OCI-M1 (cell line): Measurements from ENCODE around the gene SYNGR3.
"Not testable (repeated sequence)": the region's sequence is repeated elsewhere in the genome, so short reads cannot be mapped to it uniquely, and the experiment has no call there.

Experiments used
- DNase-seq: peaks from one replicate; lab custom pipeline; 2025; lab: John Stamatoyannopoulos, UW

Gene SYNGR3

DNA sequence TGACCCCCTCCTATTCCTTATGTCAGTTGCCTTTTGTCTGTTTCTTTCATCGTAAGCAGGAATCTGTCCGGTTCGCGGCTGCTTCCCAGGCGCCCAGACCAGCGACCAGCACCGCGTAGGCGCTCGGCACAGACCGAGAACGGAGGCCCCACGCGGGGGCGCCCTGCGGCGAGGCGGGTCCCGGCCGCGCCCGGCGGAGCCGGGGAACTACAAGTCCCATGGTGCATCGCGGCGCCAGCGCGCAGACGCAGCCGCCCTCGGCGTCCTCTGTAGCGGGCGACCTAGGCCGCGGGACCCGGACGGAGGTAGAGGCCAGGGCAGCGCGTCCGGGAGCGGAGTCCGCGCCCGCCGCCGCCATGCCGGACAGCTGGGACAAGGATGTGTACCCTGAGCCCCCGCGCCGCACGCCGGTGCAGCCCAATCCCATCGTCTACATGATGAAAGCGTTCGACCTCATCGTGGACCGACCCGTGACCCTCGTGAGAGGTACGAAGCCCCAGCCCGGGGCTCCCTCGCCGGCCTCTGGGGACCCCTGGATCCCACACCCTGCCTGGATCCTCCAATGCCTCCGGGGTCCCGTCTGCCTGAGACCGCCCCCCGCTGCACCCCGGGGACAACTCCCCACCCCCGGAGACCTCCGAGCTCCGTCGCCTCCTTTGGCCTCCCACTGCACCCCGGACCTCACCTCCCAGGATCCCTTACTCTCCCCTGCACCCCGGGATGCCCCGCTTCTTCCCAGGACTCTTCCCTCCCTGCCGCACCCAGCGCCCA, 30.3 kb upstream of the SYNGR3 start, which contains the start of gene NDUFB10:
TSS of gene NDUFB10 (plus strand) at position 270 of the 771 bp plus-strand sequence. CDS start at position 357, 87 bp downstream.
- peak; percentile 94 for DNase-seq

DNA sequence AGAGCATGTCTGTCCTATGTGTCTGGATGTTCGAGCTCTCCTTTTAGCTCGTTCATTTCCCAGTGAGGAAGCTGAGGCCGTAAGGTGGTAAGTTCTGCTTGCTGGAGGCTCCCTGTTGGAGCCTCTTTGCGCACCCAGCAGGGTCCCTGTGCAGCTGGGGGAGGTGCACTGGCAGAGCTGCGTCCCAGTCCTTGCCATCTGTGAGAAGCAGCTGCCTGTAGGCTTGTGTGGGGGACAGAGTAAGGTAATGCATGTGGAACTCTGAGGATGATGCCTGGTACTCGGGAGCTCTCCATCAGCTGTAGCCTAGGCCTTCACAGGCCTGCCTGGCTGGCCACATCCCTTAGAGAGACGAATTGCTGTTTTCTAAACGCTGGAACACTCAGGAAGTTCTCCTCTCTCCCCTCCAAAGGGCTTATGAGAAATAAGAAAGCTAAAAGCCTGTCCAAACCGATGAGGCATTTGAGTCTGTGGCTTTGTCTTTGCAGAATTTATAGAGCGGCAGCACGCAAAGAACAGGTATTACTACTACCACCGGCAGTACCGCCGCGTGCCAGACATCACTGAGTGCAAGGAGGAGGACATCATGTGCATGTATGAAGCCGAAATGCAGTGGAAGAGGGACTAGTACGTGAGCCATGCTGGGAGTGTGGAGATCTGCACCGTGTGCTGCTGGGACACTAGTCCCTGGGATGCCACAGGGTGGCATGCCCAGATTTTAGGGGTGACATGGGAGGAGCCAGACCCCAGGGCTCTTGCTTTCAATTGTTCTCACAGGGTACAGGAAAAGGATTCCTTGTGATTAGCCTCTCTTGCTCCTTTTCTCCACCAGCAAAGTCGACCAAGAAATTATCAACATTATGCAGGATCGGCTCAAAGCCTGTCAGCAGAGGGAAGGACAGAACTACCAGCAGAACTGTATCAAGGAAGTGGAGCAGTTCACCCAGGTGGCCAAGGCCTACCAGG, 28.8 kb upstream of the SYNGR3 start:
- DNase-seq = peak; percentile 69

DNA sequence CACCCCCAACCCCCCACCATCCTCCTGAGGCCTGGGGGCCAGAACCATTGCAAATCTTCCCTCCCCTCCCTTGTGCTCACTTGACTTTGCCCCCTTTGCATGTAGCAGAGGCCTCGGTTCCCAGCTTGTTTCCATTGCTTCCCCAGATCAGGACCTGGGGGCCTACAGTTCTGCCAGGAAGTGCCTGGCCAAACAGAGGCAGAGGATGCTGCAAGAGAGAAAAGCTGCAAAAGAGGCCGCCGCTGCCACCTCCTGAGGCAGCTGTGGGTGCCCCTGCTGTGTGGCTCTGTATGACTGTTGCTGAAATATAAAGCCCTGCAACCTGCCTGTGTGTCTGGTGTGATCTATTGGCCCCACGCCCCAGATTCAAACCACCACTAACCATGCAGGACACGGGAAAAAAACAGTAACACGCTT, 28.1 kb upstream of the SYNGR3 start:
- no peak for DNase-seq

DNA sequence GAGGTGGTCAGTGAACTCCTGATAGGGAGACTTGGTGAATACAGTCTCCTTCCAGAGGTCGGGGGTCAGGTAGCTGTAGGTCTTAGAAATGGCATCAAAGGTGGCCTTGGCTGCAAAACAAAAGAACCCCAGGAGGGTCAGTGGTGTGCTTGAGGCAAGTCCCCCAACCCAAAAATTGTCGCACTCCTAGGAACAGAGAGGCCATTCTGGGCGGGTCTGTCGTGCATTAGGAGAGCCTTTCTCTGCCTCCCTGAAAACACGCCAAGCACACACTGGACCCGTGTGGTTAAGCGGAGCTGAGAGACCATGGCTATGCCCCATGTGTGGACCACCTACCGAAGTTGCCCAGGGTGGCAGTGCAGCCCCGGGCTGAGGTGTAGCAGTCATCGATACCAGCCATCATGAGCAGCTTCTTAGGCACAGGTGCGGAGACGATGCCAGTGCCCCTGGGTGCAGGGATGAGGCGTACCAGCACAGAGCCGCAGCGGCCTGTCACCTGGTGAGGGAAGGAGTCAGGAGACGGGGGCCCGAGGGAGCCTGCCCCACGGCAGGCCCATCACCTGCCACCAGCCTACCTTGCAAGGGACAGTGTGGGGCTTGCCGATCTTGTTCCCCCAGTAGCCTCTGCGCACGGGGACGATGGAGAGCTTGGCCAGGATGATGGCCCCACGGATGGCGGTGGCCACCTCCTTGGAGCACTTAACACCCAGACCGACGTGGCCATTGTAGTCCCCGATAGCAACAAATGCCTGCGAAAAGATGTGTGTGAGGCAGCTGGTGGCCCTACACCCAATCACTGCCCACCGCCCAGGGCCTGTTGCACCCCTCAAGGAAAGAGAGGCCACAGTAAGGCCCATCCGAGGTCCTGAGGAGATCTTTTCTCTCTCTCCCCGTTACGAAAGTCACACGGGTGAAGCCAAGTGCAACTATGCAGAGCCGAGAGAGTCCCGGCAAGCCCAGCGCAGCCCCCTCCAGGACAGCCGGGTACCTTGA, 27.3 kb upstream of the SYNGR3 start:
- not testable (repeated sequence) for DNase-seq

DNA sequence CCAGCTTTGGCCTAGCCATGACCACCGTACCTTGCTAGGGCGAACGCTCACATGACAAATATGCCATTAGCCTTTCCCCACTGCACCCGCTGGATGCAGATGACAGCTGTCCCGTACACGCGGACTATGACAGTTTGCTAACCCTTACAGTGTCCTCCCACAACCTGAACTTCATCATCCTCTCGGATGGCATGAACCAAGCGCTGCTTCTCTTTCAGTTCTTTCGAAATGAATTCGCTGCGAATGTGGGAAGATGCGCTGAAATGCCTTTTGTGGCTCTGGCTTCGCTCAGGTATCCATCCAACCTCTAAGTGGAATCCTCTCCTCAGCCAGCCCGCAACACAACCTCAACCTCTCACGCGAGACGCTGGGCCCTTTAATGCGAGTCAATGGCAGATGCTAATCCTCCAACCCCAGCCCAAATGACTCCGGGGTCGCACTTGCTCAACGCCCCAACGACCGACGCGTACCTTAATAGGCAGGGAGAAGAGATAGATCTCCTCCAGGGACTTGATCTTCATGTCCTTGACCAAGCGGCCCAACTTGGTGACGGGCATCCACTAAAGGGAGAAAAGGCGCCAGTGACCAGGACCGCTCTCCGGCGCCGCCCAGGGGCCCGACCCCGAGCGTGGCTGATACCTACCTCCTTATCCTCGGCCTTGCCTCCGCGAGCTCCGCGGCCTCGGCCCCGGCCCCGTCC, 25.8 kb upstream of the SYNGR3 start:
- peak; percentile 68 for DNase-seq

DNA sequence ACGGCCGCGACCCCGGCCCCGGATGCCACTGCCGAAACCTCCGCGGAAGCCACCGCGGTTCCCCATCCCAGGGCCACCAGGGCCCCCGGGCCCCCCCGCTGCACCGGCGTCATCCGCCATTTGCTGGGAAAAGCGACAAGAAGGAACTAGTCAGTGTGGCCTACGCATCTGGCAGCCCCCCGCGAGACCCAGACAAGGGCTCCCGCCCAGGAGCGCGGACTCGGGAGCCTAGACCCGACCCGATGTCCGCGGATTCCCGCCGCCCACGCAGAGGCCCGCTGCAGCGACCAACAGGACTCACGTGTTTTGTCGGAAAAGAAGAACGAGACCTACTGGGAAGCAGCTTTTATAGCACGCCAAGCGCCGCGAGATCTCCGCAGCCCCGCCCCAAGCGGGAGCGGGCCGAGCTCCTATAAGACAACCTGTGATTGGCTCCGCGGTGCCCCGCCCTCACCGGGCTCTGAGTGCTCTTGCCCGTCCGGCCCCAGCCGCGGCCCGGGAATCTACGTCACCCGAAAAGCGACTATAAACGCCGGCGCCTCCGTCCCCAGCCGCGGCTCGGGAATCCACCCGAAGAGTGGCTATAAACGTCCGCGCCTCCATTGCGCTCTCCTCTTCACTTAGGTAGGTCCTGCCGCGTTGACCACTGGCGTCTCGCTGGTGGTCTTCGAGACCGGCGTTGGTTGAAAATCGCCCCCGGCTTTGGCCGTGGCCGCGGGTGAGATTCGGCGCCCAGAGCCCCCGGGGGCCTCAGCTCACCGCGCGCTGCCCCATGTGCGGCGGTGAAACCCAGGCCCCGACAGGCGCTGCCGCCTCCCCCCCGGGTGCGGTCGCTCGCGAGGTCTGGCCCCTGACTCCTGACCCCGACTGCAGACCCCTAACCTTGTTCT, 25.0 kb upstream of the SYNGR3 start, which contains the start of gene RPS2:
TSS of gene RPS2 (minus strand) at position 321 of the 890 bp plus-strand sequence. CDS start at position 120, 201 bp downstream.
- DNase-seq = peak; percentile 98

DNA sequence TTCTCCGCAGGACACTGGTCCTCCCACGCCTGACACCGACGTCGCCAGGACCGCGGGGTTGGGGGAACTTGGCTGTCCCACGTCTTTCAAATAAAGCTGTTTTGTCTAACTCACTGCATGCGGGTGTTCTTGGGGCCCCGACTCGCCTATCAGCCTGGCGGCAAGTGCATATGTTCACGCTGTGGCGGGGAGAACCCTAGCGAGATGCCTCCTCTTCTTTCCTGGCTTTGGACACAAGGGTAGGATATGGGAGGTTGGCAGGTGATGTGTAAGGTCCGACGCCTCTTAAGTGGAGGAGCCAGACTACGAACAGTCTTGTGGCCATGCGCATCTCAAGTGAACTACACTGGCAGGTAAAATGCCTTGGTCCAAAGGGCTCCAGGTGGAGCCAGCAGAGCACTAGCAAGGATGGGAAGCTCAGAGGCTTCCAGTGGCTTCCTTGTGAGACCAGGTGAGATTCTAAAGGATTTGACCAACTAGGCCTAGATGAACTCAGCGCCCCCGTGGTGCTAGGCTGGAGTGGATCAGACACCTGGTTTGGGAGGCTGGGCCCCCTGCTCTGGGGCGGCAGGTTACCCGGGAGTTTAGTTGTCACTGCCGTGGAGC, 24.3 kb upstream of the SYNGR3 start:
- no peak for DNase-seq

DNA sequence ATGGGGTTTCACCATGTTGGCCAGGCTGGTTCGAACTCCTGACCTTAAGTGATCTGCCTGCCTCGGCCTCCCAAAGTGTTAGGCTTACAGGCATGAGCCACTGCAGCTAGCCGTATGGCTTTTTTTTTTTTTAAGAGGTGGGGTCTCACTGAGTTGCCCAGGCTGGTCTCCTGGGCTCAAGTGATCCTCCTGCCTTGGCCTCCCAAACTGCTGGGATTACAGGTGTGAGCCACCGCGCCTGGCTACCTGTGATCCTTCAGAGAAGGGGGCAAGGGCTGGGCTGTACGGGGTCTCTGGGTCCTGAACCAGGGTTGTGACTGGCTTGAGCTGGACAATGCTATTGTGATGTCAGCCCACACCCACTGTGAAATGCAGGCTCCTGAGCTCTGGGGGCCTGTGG, 23.3 kb upstream of the SYNGR3 start, which contains the start of gene RNF151:
TSS of gene RNF151 (plus strand) at position 397 of the 400 bp plus-strand sequence. CDS start 26 bp downstream, outside the sequence.
- DNase-seq = no peak

DNA sequence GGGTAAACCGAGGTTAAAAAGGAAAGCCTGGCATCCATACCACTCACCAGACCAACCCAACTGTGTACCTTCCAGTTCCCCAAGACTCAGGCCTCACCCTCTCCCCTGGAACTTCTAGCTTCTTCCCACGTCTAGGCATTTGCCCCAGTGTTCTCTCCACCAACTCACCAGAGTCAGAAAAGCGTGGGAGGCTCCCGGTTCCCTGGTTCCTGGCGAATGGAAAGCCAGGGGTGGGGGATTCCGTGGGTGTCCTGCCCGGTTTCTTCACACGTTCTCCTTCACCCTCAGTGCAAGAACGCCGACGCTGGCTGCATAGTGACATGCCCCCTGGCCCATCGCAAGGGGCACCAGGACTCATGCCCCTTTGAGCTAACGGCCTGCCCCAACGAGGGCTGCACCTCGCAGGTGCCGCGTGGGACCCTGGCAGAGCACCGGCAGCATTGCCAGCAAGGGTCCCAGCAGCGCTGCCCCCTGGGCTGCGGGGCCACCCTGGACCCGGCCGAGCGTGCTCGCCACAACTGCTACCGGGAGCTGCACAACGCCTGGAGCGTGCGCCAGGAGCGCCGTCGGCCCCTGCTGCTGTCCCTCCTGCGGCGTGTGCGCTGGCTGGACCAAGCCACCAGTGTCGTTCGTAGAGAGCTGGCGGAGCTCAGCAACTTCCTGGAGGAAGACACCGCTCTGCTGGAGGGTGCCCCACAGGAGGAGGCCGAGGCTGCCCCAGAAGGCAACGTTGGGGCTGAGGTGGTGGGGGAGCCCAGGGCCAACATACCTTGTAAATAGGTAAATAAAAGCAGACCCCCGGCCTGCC, 21.4 kb upstream of the SYNGR3 start:
- DNase-seq = no peak

DNA sequence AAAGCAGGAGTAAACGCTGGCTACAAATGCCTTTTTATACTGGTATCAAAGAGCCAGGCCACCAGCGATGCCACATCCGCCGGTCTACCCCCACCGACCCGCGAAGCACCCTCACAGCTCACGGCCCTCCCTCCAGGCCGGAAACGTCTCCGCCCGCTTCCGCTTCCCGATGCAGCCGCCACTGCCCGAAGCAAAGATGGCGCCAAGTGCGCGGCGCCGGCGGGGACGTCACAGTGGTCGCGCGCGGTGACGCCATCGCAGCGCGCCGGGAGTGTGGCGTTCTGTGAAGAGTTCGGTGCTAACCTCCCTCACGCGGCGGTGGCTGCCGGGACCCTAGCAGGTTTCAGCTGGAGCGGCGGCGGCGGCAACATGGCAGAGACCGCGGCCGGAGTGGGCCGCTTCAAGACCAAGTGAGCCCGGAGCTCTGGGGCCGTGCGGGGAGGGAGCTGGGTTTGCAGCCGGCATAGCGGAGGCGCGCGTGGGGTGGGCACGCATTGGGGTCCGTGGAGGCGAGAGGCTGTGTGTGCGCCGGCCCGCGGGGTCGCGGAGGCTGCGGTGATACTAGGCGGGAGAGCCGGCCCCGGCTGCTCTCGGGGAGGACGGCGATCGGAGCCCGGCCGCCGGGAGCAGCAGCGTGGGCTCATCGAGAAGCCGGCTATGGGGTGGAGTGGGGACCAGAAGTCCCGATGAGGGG, 17.8 kb upstream of the SYNGR3 start, which contains the start of gene TBL3:
TSS of gene TBL3 (plus strand) at position 258 of the 694 bp plus-strand sequence. CDS start at position 370, 112 bp downstream.
- DNase-seq = peak; percentile 96

DNA sequence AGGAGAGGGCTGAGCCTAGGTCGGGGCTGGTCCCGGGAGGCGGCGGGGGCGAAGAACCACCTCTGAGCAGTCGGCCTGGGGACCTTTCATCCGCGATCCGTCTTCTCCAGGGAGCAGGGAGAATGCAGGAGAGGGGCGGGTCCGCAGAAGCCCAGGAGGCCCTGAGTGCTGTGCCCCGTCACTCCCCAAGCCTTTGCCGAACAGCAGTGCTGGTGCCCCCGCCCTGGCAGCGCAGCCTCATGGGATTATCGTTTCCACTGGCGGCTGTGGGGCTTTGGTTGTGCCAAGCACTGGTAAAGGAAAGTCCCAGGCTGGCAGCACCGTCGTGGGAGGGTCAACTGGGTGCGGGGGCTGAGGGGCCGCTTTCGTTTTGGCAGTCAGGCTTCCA, 17.3 kb upstream of the SYNGR3 start:
- DNase-seq = peak; percentile 11

DNA sequence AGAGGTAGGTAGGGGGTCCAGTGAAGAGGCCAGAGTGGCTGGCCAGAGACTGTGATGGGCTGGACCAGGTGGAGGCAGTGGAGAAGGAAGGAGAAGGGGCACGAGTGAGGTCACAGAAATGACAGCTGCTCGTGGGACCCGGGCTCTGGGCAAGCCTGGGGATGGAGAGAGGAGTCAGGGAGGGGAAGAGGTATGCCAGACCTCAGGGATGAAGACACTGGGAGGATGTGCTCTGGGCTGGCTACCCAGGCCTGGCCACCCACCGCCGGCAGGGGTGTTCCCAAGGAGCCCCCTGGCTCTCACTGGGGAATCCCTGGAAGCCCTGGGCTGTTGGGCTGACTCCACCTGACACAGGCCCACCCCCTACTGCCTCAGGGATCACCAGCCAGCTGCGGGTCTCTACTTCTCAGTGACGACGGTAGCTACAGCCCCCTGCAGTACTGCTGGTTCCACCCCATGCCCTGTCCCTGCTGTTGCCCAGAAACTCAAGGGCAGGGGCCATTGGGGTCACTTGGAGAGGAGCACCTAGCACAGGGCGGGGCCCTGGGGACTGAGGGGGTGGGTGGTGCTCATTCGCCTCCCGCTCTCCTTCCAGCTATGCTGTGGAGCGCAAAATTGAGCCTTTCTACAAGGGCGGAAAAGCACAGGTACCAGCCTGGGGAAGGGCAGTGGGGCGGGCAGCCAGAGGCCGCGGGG, 16.2 kb upstream of the SYNGR3 start:
- DNase-seq = no peak

DNA sequence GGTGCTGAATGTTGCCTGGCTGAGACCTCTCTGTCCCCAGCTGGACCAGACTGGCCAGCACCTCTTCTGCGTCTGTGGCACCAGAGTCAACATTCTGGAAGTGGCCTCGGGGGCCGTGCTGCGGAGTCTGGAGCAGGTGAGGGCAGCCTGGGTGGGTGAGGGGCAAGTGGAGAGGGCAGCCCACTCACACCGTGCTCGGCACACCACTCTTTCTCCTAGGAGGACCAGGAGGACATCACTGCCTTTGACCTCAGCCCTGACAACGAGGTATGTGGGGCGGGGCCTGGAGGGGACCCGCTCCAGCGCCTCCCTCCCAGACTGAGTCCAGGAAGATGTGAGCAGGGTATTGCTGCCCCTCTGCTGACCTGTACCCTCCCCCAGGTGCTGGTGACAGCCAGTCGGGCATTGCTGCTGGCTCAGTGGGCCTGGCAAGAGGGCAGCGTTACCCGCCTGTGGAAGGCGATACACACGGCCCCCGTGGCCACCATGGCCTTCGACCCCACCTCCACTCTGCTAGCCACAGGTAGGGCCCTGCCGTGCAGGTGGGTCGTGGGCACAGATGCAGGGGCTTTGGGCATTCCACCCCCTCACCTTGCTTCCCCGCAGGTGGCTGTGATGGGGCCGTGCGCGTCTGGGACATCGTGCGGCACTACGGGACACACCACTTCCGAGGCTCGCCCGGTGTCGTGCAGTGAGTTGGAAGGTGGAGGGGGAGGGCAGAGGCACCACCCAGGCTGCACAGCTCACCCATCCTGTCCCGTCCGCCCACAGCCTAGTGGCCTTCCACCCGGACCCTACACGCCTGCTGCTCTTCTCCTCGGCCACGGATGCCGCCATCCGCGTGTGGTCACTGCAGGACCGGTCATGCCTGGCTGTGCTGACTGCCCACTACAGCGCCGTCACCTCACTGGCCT, 15.4 kb upstream of the SYNGR3 start:
- DNase-seq = no peak

DNA sequence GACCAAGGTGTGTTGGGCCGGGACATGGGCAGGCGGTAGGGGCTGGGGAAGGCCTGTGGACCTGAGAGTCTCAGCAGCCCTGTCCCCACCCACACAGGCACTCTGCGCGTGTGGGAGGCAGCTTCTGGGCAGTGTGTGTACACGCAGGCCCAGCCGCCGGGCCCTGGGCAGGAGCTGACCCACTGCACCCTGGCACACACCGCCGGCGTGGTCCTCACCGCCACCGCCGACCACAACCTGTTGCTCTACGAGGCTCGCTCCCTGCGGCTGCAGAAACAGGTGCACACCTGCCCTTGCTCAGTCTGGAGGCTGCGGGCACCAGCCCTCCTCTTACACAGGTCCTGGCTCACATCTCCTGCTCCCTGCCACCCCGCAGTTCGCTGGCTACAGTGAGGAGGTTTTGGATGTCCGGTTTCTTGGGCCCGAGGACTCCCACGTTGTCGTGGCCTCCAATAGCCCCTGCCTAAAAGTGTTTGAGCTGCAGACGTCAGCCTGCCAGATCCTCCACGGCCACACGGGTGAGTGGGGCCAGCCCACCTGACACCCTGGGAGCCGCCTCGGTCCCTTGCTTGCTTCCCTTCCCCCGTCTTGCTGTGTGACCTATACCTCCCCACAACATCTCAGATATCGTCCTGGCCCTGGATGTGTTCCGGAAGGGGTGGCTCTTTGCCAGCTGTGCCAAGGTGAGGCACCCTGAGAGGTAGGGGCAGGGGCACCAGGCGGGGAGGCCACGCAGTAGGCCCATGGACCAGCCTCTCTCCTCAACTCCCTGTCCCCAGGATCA, 14.1 kb upstream of the SYNGR3 start:
- no peak for DNase-seq

DNA sequence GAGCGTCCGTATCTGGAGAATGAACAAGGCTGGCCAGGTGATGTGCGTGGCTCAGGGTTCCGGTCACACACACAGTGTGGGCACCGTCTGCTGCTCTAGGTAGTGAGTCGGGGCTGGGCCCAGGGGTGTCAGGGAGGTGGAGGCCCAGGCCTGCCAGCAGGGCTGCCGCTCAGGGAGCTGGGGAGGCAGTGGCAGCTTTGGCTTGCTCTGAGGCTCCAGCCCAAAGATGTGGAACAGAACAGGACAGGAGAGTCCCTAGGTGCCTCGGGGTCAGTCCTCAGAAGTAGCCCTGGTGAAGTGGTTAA, 13.6 kb upstream of the SYNGR3 start:
- DNase-seq = no peak
